Astrocyte (in vitro differentiated cells and primary cell): Measurements from ENCODE around the gene GAB1. TPM values are rescaled to one million over a fixed set of nuclear protein-coding genes. Genes with fewer than 3 reads are reported as not detected.

Source experiments
- DNase-seq: peaks from one replicate; pipeline ENCODE4 v3.0.0-alpha.2; 2010; ENCODE audit warnings: low read depth
- FAIRE-seq: peaks from 2 replicates; lab custom pipeline; 2011; peaks lifted over from hg19 to GRCh38; lab: Jason Lieb, UNC
- H2AFZ ChIP-seq: 2 replicates; pipeline ENCODE4 v1.6.0; 2012; ENCODE audit warnings: low read depth, low read length, inconsistent platforms
- H3K27ac ChIP-seq: 2 replicates; pipeline ENCODE4 v1.5.1; 2011; ENCODE audit warnings: low read depth, low read length, inconsistent platforms
- H3K27me3 ChIP-seq: 2 replicates; pipeline ENCODE4 v1.6.0; 2011; ENCODE audit warnings: low read length, inconsistent platforms; ENCODE audit not compliant: insufficient read depth
- H3K36me3 ChIP-seq: 2 replicates; pipeline ENCODE4 v1.5.1; 2011; ENCODE audit warnings: low read length, inconsistent platforms; ENCODE audit not compliant: insufficient read depth
- H3K4me1 ChIP-seq: 2 replicates; pipeline ENCODE4 v1.5.1; 2011; ENCODE audit warnings: low read length, inconsistent platforms; ENCODE audit not compliant: insufficient read depth
- H3K4me2 ChIP-seq: 2 replicates; pipeline ENCODE4 v1.6.0; 2012; ENCODE audit warnings: low read length, inconsistent platforms
- H3K4me3 ChIP-seq: 2 replicates; pipeline ENCODE4 v1.5.1; 2011; ENCODE audit warnings: low read depth, mild to moderate bottlenecking, low read length, inconsistent platforms; ENCODE audit not compliant: insufficient read depth
- H3K79me2 ChIP-seq: 2 replicates; pipeline ENCODE4 v1.6.0; 2012; ENCODE audit warnings: mild to moderate bottlenecking, low read length, inconsistent platforms; ENCODE audit not compliant: insufficient read depth
- H3K9ac ChIP-seq: 2 replicates; pipeline ENCODE4 v1.6.0; 2012; ENCODE audit warnings: mild to moderate bottlenecking, low read length, inconsistent platforms
- H3K9me3 ChIP-seq: 2 replicates; pipeline ENCODE4 v1.5.1; 2012; ENCODE audit warnings: low read depth, mild to moderate bottlenecking, low read length, inconsistent platforms; ENCODE audit not compliant: insufficient read depth
- H4K20me1 ChIP-seq: 2 replicates; pipeline ENCODE4 v1.6.0; 2012; ENCODE audit warnings: low read length, inconsistent platforms; ENCODE audit not compliant: insufficient read depth
- H3K27ac Mint-ChIP-seq: one replicate; pipeline ENCODE4 v1.8.0; 2021; ENCODE audit warnings: mild to moderate bottlenecking, mixed read lengths; ENCODE audit not compliant: unreplicated experiment
- H3K27me3 Mint-ChIP-seq: one replicate; pipeline ENCODE4 v1.8.0; 2021; ENCODE audit warnings: low read depth, mixed read lengths; ENCODE audit not compliant: unreplicated experiment
- H3K36me3 Mint-ChIP-seq: one replicate; pipeline ENCODE4 v1.8.0; 2021; ENCODE audit warnings: low read depth, mixed read lengths; ENCODE audit not compliant: unreplicated experiment
- H3K4me1 Mint-ChIP-seq: one replicate; pipeline ENCODE4 v1.8.0; 2021; ENCODE audit warnings: low read depth, mixed read lengths; ENCODE audit not compliant: unreplicated experiment
- H3K4me3 Mint-ChIP-seq: one replicate; pipeline ENCODE4 v1.8.0; 2021; ENCODE audit warnings: mild to moderate bottlenecking, moderate library complexity, mixed read lengths; ENCODE audit not compliant: unreplicated experiment
- H3K9me3 Mint-ChIP-seq: one replicate; pipeline ENCODE4 v1.8.0; 2021; ENCODE audit warnings: mild to moderate bottlenecking, mixed read lengths; ENCODE audit not compliant: unreplicated experiment
- EZH2 ChIP-seq: IDR thresholded peaks from 2 replicates; pipeline ENCODE4 v1.6.1; 2012; ENCODE audit warnings: mild to moderate bottlenecking, low read length, inconsistent platforms; ENCODE audit not compliant: insufficient read depth
- total RNA-seq: library from RNA; stranded (reverse); gene quantifications from 2 replicates; pipeline ENCODE4 v1.2.1, GENCODE V29; 2021
- TF ChIP-seq, protein P1 (sequence below): IDR thresholded peaks from 2 replicates; pipeline ENCODE4 v1.5.1; 2011; ENCODE audit warnings: low read depth, mild to moderate bottlenecking, inconsistent platforms, low read length, moderate library complexity; ENCODE audit not compliant: insufficient read depth

GAB1 gene
- total RNA-seq, 1 donor from 2014 or later = 12.4 TPM

DNA sequence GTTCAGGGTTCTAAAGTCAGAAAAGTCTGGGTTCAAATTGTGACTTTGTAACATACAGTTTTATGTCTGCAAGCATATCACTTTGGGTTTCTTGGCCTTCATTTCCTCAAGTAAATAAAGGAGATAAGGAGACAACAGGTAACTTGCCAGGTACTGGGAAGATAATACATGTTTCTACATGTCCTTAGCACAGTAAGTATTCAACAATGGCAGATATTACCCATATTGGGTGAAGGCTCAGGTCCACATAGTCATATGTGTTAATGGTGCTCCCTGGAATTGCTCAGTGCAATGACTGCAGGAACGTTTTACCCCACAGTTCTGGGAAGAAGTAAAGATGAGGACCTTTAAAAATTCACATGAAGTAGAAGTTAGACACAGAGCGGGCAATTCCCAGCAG is 35.8 kb upstream of the GAB1 start:
- H3K79me2 ChIP-seq = no peaks in the 10 kb centered on the region
- no peaks in the 10 kb centered on the region for H3K9me3 Mint-ChIP-seq
- no peak overlapping the region for H3K4me2 ChIP-seq
- H3K27ac Mint-ChIP-seq = no peak overlapping the region
- H3K9me3 ChIP-seq = no peaks in the 10 kb centered on the region
- peaks cover 4% of the 10 kb centered on the region for H3K4me1 Mint-ChIP-seq
- H3K27ac ChIP-seq = no peak overlapping the region
- no peaks in the 10 kb centered on the region for H4K20me1 ChIP-seq
- no peaks in the 10 kb centered on the region for H3K36me3 Mint-ChIP-seq
- H3K36me3 ChIP-seq = no peaks in the 10 kb centered on the region
- no peak for DNase-seq
- no peak for TF ChIP-seq EZH2
- TF ChIP-seq, protein P1, sequence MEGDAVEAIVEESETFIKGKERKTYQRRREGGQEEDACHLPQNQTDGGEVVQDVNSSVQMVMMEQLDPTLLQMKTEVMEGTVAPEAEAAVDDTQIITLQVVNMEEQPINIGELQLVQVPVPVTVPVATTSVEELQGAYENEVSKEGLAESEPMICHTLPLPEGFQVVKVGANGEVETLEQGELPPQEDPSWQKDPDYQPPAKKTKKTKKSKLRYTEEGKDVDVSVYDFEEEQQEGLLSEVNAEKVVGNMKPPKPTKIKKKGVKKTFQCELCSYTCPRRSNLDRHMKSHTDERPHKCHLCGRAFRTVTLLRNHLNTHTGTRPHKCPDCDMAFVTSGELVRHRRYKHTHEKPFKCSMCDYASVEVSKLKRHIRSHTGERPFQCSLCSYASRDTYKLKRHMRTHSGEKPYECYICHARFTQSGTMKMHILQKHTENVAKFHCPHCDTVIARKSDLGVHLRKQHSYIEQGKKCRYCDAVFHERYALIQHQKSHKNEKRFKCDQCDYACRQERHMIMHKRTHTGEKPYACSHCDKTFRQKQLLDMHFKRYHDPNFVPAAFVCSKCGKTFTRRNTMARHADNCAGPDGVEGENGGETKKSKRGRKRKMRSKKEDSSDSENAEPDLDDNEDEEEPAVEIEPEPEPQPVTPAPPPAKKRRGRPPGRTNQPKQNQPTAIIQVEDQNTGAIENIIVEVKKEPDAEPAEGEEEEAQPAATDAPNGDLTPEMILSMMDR = no peak
- H3K9ac ChIP-seq = no peak overlapping the region
- no peaks in the 10 kb centered on the region for H3K27me3 ChIP-seq
- H3K4me3 ChIP-seq = no peak overlapping the region
- no peak overlapping the region for H3K4me3 Mint-ChIP-seq
- no peaks in the 10 kb centered on the region for H3K27me3 Mint-ChIP-seq
- no peak overlapping the region for H2AFZ ChIP-seq
- H3K4me1 ChIP-seq = peaks cover 4% of the 10 kb centered on the region
- no peak for FAIRE-seq

DNA sequence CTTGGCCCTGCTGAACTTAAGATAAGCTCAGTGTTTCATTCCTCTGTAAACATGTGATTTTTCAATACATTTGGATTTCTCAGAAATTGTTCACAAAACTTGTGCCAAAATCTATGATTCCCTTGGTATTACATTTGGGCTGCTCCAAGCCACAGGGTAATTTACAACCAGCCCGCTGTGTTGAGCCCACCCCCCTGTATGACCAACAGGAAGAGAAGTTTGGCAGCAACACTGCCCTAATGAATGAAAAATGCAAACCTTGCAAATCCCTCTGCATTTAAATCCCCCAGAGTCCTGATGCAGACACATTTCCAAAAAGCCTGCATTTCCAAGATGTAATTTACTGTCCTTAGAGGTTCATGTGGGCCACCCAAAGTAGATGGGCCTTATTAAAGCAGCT is 34.1 kb upstream of the GAB1 start:
- peaks cover 3% of the 10 kb centered on the region for H3K27me3 Mint-ChIP-seq
- TF ChIP-seq EZH2 = no peak
- TF ChIP-seq, protein P1 = no peak
- no peak overlapping the region for H2AFZ ChIP-seq

DNA sequence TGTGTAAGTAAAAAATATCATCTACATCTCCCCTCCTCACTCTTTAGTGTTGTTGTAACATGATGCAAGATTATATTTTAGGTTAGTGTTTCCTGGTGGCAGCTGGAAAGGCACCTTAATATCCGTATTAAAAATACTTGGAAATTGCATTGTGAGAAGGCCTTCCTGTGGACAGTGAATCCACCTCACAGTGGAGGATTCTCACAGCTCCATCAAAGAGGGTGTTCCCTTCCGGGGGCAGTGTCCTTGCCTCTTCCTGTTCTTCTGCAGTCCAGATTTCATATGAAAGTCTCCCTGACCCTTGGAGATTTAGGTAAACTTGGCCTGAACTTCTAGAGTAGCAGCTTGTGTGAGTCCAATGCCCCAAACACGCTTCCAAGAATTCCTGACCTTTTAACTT is 29.9 kb upstream of the GAB1 start:
- Histone ChIP-seq H3K4me1 (peaks cover 4% of the 10 kb centered on the region), H3K79me2 (no peaks in the 10 kb centered on the region), H3K36me3 (no peaks in the 10 kb centered on the region), H3K4me3 (no peak overlapping the region), H3K4me2 (no peak overlapping the region), H3K27ac (no peak overlapping the region), H4K20me1 (no peaks in the 10 kb centered on the region), H2AFZ (no peak overlapping the region), H3K9ac (no peak overlapping the region), H3K9me3 (no peaks in the 10 kb centered on the region), H3K27me3 (no peaks in the 10 kb centered on the region)
- H3K4me3 Mint-ChIP-seq = no peak overlapping the region
- no peak overlapping the region for H3K27ac Mint-ChIP-seq
- peaks cover 4% of the 10 kb centered on the region for H3K4me1 Mint-ChIP-seq
- peaks cover 6% of the 10 kb centered on the region for H3K27me3 Mint-ChIP-seq
- no peaks in the 10 kb centered on the region for H3K36me3 Mint-ChIP-seq
- TF ChIP-seq EZH2 = no peak
- TF ChIP-seq, protein P1 = no peak
- FAIRE-seq (no peak), DNase-seq (no peak)
- no peaks in the 10 kb centered on the region for H3K9me3 Mint-ChIP-seq

More for the DNA sequence above, 34.1 kb upstream of the GAB1 start:
- no peaks in the 10 kb centered on the region for H3K36me3 Mint-ChIP-seq
- peaks cover 4% of the 10 kb centered on the region for H3K4me1 ChIP-seq
- no peaks in the 10 kb centered on the region for H3K9me3 ChIP-seq
- no peaks in the 10 kb centered on the region for H3K9me3 Mint-ChIP-seq
- no peak overlapping the region for H3K4me2 ChIP-seq
- no peaks in the 10 kb centered on the region for H4K20me1 ChIP-seq
- H3K4me3 ChIP-seq = no peak overlapping the region
- H3K79me2 ChIP-seq = no peaks in the 10 kb centered on the region
- H3K27me3 ChIP-seq = no peaks in the 10 kb centered on the region
- H3K4me3 Mint-ChIP-seq = no peak overlapping the region
- DNase-seq = peak; percentile 50
- no peak for FAIRE-seq
- H3K9ac ChIP-seq = no peak overlapping the region
- no peaks in the 10 kb centered on the region for H3K36me3 ChIP-seq
- no peak overlapping the region for H3K27ac Mint-ChIP-seq
- peaks cover 4% of the 10 kb centered on the region for H3K4me1 Mint-ChIP-seq
- no peak overlapping the region for H3K27ac ChIP-seq
